MM.1S (cell line): ENCODE data around the gene MIPEP.
"Not testable (repeated sequence)": the region's sequence is repeated elsewhere in the genome, so short reads cannot be mapped to it uniquely, and the experiment has no call there.

Experiments used
- DNase-seq: peaks from one replicate; pipeline ENCODE4 v3.0.0-alpha.2; 2015
- H2AFZ ChIP-seq: fragments of 300-600 bp; sonication (generic); 2 replicates; pipeline ENCODE4 v1.6.0; 2016; ENCODE audit warnings: antibody characterized with exemption, low read length
- H3F3A ChIP-seq: fragments of 300-600 bp; sonication (generic); 2 replicates; pipeline ENCODE4 v1.6.1; 2016; ENCODE audit warnings: mild to moderate bottlenecking, antibody characterized with exemption, low read length, moderate library complexity, mixed read lengths; ENCODE audit not compliant: insufficient read depth
- H3K27ac ChIP-seq: fragments of 300-600 bp; sonication (generic); 2 replicates; pipeline ENCODE4 v1.5.1; 2016; ENCODE audit warnings: mild to moderate bottlenecking, low read length
- H3K27me3 ChIP-seq: fragments of 300-600 bp; sonication (generic); replicated peaks from 2 replicates; pipeline ENCODE4 v1.6.0; 2016; ENCODE audit warnings: low read length; ENCODE audit not compliant: insufficient read depth
- H3K36me3 ChIP-seq: fragments of 300-600 bp; sonication (generic); replicated peaks from 2 replicates; pipeline ENCODE4 v1.6.1; 2016; ENCODE audit warnings: mild to moderate bottlenecking, low read length, mixed read lengths; ENCODE audit not compliant: insufficient read depth
- H3K4me1 ChIP-seq: fragments of 300-600 bp; sonication (generic); 2 replicates; pipeline ENCODE4 v1.6.1; 2016; ENCODE audit warnings: low read length, mixed read lengths
- H3K4me2 ChIP-seq: fragments of 300-600 bp; sonication (generic); 2 replicates; pipeline ENCODE4 v1.6.0; 2016; ENCODE audit warnings: low read depth, low read length
- H3K4me3 ChIP-seq: fragments of 300-600 bp; sonication (generic); 2 replicates; pipeline ENCODE4 v1.5.1; 2016; ENCODE audit warnings: low read length, mixed read lengths
- H3K79me2 ChIP-seq: fragments of 300-600 bp; sonication (generic); 2 replicates; pipeline ENCODE4 v1.6.1; 2016; ENCODE audit warnings: mixed run types, low read length, mixed read lengths
- H3K9ac ChIP-seq: fragments of 300-600 bp; sonication (generic); 2 replicates; pipeline ENCODE4 v1.6.1; 2016; ENCODE audit warnings: low read length, mixed read lengths
- H3K9me2 ChIP-seq: fragments of 300-600 bp; sonication (generic); replicated peaks from 2 replicates; pipeline ENCODE4 v1.6.1; 2016; ENCODE audit warnings: mild to moderate bottlenecking, low read length, mixed read lengths; ENCODE audit not compliant: insufficient read depth
- H3K9me3 ChIP-seq: fragments of 300-600 bp; sonication (generic); replicated peaks from 2 replicates; pipeline ENCODE4 v1.6.1; 2016; ENCODE audit warnings: mild to moderate bottlenecking, low read length, mixed read lengths; ENCODE audit not compliant: insufficient read depth
- H4K20me1 ChIP-seq: fragments of 300-600 bp; sonication (generic); 2 replicates; pipeline ENCODE4 v1.6.1; 2016; ENCODE audit warnings: mild to moderate bottlenecking, low read length, moderate library complexity, mixed read lengths; ENCODE audit not compliant: insufficient read depth
- EZH2 ChIP-seq: fragments of 300-600 bp; sonication (generic); optimal IDR thresholded peaks from 2 replicates; pipeline ENCODE3; 2017; ENCODE audit warnings: low read depth, mild to moderate bottlenecking, antibody characterized with exemption, low read length, mixed read lengths
- EZH2phosphoT487 ChIP-seq: fragments of 300-600 bp; sonication (generic); IDR thresholded peaks from 2 replicates; pipeline ENCODE4 v1.6.1; 2018; ENCODE audit warnings: antibody characterized with exemption, low read length
- TF ChIP-seq, protein P1 (sequence below): fragments of 300-600 bp; sonication (generic); IDR thresholded peaks from 2 replicates; pipeline ENCODE4 v1.5.1; 2016; ENCODE audit warnings: antibody characterized with exemption, low read length, mixed read lengths

Gene MIPEP

GRCh38 chr13:23899555-23899954 is 10.4 kb upstream of the MIPEP start:
- Histone ChIP-seq H3K79me2 (no peaks in the 10 kb centered on the region), H3K4me3 (no peak overlapping the region), H3K9ac (no peak overlapping the region), H3K27me3 (no peaks in the 10 kb centered on the region), H3K27ac (no peak overlapping the region), H3K4me2 (no peak overlapping the region), H3K9me3 (no peaks in the 10 kb centered on the region), H3K4me1 (no peaks in the 10 kb centered on the region), H3K9me2 (no peaks in the 10 kb centered on the region), H2AFZ (no peak overlapping the region), H4K20me1 (no peaks in the 10 kb centered on the region), H3F3A (no peaks in the 10 kb centered on the region), H3K36me3 (no peaks in the 10 kb centered on the region)
- TF ChIP-seq EZH2phosphoT487 (no peak), EZH2 (no peak)
- TF ChIP-seq, protein P1, sequence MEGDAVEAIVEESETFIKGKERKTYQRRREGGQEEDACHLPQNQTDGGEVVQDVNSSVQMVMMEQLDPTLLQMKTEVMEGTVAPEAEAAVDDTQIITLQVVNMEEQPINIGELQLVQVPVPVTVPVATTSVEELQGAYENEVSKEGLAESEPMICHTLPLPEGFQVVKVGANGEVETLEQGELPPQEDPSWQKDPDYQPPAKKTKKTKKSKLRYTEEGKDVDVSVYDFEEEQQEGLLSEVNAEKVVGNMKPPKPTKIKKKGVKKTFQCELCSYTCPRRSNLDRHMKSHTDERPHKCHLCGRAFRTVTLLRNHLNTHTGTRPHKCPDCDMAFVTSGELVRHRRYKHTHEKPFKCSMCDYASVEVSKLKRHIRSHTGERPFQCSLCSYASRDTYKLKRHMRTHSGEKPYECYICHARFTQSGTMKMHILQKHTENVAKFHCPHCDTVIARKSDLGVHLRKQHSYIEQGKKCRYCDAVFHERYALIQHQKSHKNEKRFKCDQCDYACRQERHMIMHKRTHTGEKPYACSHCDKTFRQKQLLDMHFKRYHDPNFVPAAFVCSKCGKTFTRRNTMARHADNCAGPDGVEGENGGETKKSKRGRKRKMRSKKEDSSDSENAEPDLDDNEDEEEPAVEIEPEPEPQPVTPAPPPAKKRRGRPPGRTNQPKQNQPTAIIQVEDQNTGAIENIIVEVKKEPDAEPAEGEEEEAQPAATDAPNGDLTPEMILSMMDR: peak; percentile 52
- peak; percentile 17 for DNase-seq

DNA sequence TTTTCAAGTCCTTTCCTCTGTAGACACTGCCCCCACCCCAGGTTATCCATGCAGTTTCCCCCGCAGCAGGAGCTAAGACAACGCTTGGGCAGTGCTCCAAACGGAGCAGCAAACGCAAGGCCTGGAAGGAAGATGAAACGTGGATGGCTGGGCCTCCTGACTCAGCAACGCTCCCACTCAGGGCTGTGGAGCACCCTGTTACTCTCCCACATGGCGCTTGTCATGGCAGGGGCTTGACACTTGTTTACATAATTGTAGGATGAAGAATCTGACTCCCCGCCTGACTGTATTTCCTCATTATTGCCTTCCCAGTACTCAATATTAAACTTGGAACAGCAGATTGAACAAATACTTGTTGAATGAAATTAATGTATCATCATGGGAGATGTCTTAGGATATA is 8.9 kb upstream of the MIPEP start:
- Histone ChIP-seq H3K9ac (no peak overlapping the region), H3K9me2 (no peaks in the 10 kb centered on the region), H3K4me3 (no peak overlapping the region), H3K36me3 (no peaks in the 10 kb centered on the region), H3K79me2 (no peaks in the 10 kb centered on the region), H3K4me2 (no peak overlapping the region), H3K27ac (no peak overlapping the region), H3K27me3 (no peaks in the 10 kb centered on the region), H3K9me3 (no peaks in the 10 kb centered on the region), H4K20me1 (no peaks in the 10 kb centered on the region), H3F3A (no peaks in the 10 kb centered on the region), H3K4me1 (no peaks in the 10 kb centered on the region), H2AFZ (no peak overlapping the region)
- DNase-seq: no peak
- TF ChIP-seq EZH2 (no peak), EZH2phosphoT487 (no peak)
- TF ChIP-seq, protein P1: no peak

GRCh38 chr13:23897452-23897919 is 8.3 kb upstream of the MIPEP start, which contains the start of gene C1QTNF9B:
C1QTNF9B (minus strand) TSS chr13:23897502.
- H3K79me2 ChIP-seq, H3K9me2 ChIP-seq, H3K4me3 ChIP-seq, H3K4me2 ChIP-seq, H3K36me3 ChIP-seq, H3K27ac ChIP-seq, DNase-seq, H3K27me3 ChIP-seq, H4K20me1 ChIP-seq, H3K9me3 ChIP-seq, H2AFZ ChIP-seq, H3K9ac ChIP-seq, H3K4me1 ChIP-seq, H3F3A ChIP-seq: not testable (repeated sequence)

DNA sequence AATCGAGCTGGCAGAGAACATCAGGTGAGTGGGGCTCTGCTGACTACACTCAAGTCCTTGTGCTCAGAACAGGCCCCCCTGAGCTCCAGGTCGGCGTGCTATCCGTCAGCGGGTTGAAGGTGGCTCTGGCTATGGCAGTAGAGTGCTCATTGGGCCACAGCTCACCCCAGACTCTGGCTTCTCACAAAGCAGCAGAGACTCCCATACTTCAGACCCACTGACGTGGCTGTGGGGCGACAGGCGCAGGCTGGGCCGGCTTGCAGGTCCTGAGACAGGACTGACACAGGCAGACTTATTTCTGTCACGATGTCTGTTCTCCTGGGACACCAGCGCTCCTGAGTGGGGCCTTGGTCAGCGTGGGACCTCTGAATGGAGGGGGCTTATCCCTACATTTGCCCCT is 5.5 kb upstream of the MIPEP start:
- H3K4me3 ChIP-seq, H4K20me1 ChIP-seq, DNase-seq, H3F3A ChIP-seq, H3K9me2 ChIP-seq, H3K27ac ChIP-seq, H3K4me2 ChIP-seq, H3K79me2 ChIP-seq, H2AFZ ChIP-seq, H3K9me3 ChIP-seq, H3K4me1 ChIP-seq, H3K36me3 ChIP-seq, H3K27me3 ChIP-seq, H3K9ac ChIP-seq: not testable (repeated sequence)

GRCh38 chr13:23893791-23894190 is 4.6 kb upstream of the MIPEP start:
- H3K4me3 ChIP-seq, DNase-seq, H2AFZ ChIP-seq, H3K79me2 ChIP-seq, H3K27me3 ChIP-seq, H3K27ac ChIP-seq, H3K9me2 ChIP-seq, H3K36me3 ChIP-seq, H3K9ac ChIP-seq, H3K9me3 ChIP-seq, H4K20me1 ChIP-seq, H3K4me1 ChIP-seq, H3K4me2 ChIP-seq, H3F3A ChIP-seq: not testable (repeated sequence)
